ENCODE measurements around the gene PGC. TPM values are rescaled to one million over a fixed set of nuclear protein-coding genes. Genes with fewer than 3 reads are reported as not detected.

The PGC gene
- total and polyA plus RNA-seq, 2 of the 8 experiments (the other 6 are each of a cell fraction or from before 2014, with no cell fraction given): 0.09 TPM; not detected in 1

- no peak for TF ChIP-seq CTCF (IDR thresholded peaks at IDR 0.05; ENCODE audit: control extremely low read depth in 1 of 3, insufficient read depth in 1 of 3, low read depth in 1 of 3, low read length in 3 of 3)
- no peak for TF ChIP-seq HDAC6 (IDR thresholded peaks at IDR 0.05; ENCODE audit: low read depth, low read length)
- no peak for TF ChIP-seq EP300 (IDR thresholded peaks at IDR 0.05; ENCODE audit: borderline replicate concordance in 1 of 2, low read depth in 2 of 2, low read length in 2 of 2)
- no peak for TF ChIP-seq RFX5 (IDR thresholded peaks at IDR 0.05; ENCODE audit: borderline replicate concordance, low read depth, low read length)
- no peak for TF ChIP-seq NANOG (IDR thresholded peaks at IDR 0.05; ENCODE audit: insufficient read depth, low read depth, low read length, poor library complexity, severe bottlenecking)
- no peak for TF ChIP-seq SIN3A (conservative IDR thresholded peaks at IDR 0.05 in 1 of 2, IDR thresholded peaks at IDR 0.05 in 1 of 2; ENCODE audit: low read depth in 1 of 2, low read length in 2 of 2)
- no peak for TF ChIP-seq SP4 (IDR thresholded peaks at IDR 0.05; ENCODE audit: low read length)
- TF ChIP-seq E2F6 (IDR thresholded peaks at IDR 0.05): no peak
Measured at GRCh38 chr6:41705311-41705995, 41.7 kb downstream of the PGC start (continued).

All from H1 (cell line).